HL-60 (cell line): ENCODE measurements around the gene CDT1.
A peak's percentile ranks its signal among the peaks of the same experiment; 100 is the strongest.

Experiments used
- DNase-seq, 2 experiments: peaks; one replicate each; pipeline ENCODE4 v3.0.0-alpha.2; 2010 to 2020; ENCODE audit warnings: low read depth in 1 of 2, low spot score in 1 of 2
- H3K27ac ChIP-seq: fragments of 250-450 bp; sonication (Bioruptor Pico); replicated peaks from 2 replicates; pipeline ENCODE4 v1.5.1; 2020; ENCODE audit warnings: mild to moderate bottlenecking, moderate library complexity
- H3K27me3 ChIP-seq: fragments of 250-450 bp; sonication (Bioruptor Pico); 2 replicates; pipeline ENCODE4 v1.5.1; 2021; ENCODE audit warnings: mild to moderate bottlenecking, moderate library complexity; ENCODE audit not compliant: insufficient read depth, poor library complexity, severe bottlenecking
- H3K4me3 ChIP-seq: replicated peaks from 2 replicates; pipeline ENCODE4 v1.5.1; 2011; ENCODE audit warnings: mild to moderate bottlenecking, control low read depth, low read length; ENCODE audit not compliant: insufficient read depth
- CTCF ChIP-seq: IDR thresholded peaks from one replicate; pipeline ENCODE4 v1.5.1; 2011; ENCODE audit warnings: low read length, control low read depth, inconsistent platforms; ENCODE audit not compliant: insufficient read depth
- GABPA ChIP-seq: IDR thresholded peaks from 2 replicates; pipeline ENCODE4 v1.6.1; 2012; ENCODE audit warnings: low read depth
- POLR2AphosphoS5 ChIP-seq: IDR thresholded peaks from 2 replicates; pipeline ENCODE4 v1.6.1; 2012; ENCODE audit warnings: low read depth
- SPI1 ChIP-seq: IDR thresholded peaks from 2 replicates; pipeline ENCODE4 v1.6.1; 2012; ENCODE audit warnings: low read depth, mild to moderate bottlenecking, borderline replicate concordance
- TF ChIP-seq, protein P1 (sequence below): IDR thresholded peaks from 2 replicates; pipeline ENCODE4 v1.6.1; 2012; ENCODE audit warnings: low read depth; ENCODE audit not compliant: insufficient replicate concordance

The CDT1 gene

GRCh38 chr16:88850531-88851199, 47.1 kb downstream of the CDT1 start:
- Histone ChIP-seq H3K27me3 (no peaks in the 10 kb centered on the region), H3K4me3 (no peak overlapping the region), H3K27ac (no peak overlapping the region)
- DNase-seq, result no peak
- TF ChIP-seq SPI1 (no peak), POLR2AphosphoS5 (no peak), CTCF (no peak), GABPA (no peak)
- TF ChIP-seq, protein P1, sequence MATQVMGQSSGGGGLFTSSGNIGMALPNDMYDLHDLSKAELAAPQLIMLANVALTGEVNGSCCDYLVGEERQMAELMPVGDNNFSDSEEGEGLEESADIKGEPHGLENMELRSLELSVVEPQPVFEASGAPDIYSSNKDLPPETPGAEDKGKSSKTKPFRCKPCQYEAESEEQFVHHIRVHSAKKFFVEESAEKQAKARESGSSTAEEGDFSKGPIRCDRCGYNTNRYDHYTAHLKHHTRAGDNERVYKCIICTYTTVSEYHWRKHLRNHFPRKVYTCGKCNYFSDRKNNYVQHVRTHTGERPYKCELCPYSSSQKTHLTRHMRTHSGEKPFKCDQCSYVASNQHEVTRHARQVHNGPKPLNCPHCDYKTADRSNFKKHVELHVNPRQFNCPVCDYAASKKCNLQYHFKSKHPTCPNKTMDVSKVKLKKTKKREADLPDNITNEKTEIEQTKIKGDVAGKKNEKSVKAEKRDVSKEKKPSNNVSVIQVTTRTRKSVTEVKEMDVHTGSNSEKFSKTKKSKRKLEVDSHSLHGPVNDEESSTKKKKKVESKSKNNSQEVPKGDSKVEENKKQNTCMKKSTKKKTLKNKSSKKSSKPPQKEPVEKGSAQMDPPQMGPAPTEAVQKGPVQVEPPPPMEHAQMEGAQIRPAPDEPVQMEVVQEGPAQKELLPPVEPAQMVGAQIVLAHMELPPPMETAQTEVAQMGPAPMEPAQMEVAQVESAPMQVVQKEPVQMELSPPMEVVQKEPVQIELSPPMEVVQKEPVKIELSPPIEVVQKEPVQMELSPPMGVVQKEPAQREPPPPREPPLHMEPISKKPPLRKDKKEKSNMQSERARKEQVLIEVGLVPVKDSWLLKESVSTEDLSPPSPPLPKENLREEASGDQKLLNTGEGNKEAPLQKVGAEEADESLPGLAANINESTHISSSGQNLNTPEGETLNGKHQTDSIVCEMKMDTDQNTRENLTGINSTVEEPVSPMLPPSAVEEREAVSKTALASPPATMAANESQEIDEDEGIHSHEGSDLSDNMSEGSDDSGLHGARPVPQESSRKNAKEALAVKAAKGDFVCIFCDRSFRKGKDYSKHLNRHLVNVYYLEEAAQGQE, result no peak

GRCh38 chr16:88851616-88852015, 48.0 kb downstream of the CDT1 start:
- no peak overlapping the region for H3K4me3 ChIP-seq
- TF ChIP-seq SPI1, result no peak
- TF ChIP-seq POLR2AphosphoS5, result no peak
- no peak for TF ChIP-seq GABPA
- no peak for DNase-seq
- H3K27me3 ChIP-seq, result no peaks in the 10 kb centered on the region
- H3K27ac ChIP-seq, result no peak overlapping the region

GRCh38 chr16:88853325-88853941, 49.8 kb downstream of the CDT1 start:
- Histone ChIP-seq H3K27ac (peak overlapping the region; percentile 31), H3K4me3 (no peak overlapping the region), H3K27me3 (no peaks in the 10 kb centered on the region)
- peak in 1 of 2 experiments; percentile 25 for DNase-seq
- TF ChIP-seq POLR2AphosphoS5 (no peak), CTCF (no peak), SPI1 (no peak)

DNA sequence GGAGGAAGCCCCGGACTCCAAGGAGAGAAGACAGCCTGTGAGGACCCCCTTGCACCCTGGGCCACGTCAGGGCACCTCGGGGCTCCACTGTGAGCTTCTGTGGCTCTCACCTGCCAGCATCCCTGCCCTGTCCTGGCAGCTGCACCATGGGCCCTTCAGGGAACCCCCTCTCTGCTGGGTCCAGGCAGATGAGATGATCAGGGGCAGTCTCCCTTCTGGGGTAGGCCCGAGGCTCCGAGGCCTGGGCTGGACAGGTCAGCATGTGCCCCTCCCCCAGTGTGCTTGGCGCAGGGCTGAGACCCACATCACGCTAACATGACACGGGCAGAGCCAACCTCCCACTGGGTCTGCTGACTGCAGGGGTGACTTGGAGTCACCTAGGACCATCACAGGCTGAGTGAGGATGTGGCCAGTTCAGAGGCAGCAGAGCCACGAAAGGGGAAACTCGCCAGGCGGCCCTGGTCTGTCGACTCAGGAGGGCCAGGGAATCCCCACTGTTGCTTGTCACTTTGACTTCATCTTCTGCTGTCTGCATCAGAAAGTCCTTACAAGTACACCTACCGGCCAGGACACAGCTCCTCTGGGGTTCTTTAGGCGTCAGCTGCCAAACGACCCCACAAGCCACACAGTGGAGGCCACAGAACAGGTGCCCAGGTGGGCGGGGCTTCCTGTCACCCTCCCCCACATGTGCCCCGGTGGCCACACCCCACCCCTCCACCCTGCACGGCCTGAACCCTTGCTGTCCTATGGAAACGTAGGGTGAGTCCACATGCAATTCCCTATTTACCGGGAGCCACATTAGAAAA, 50.9 kb downstream of the CDT1 start:
- Histone ChIP-seq H3K27me3 (no peaks in the 10 kb centered on the region), H3K27ac (peak overlapping the region; percentile 58), H3K4me3 (no peak overlapping the region)
- TF ChIP-seq GABPA, result no peak
- TF ChIP-seq CTCF, result no peak
- TF ChIP-seq SPI1, result no peak
- TF ChIP-seq, protein P1, result no peak
- TF ChIP-seq POLR2AphosphoS5, result no peak
- DNase-seq, result peak; percentile 27 to 51
